Adrenal gland (tissue), 12 donors: Measurements from ENCODE around the gene STN1. TPM values are rescaled to one million over a fixed set of nuclear protein-coding genes. Genes with fewer than 3 reads are reported as not detected.

ENCODE experiments used
- DNase-seq, 7 donors: peaks; one replicate each; pipeline ENCODE4 v3.0.0-alpha.2; 2019 to 2020
- H3K27ac ChIP-seq, 5 donors: fragments of 200-600 bp; sonication (generic) in 4 of 5; 1 replicate in 3 of 5; 2 replicates in 2 of 5; pipeline versions ENCODE4 v1.5.1 to v1.8.0; 2016 to 2020; ENCODE audit warnings: mild to moderate bottlenecking in 1 of 5
- H3K27me3 ChIP-seq: fragments of 200-600 bp; 2 replicates; pipeline ENCODE4 v1.8.0; 2021
- H3K36me3 ChIP-seq, 2 donors: fragments of 200-600 bp; replicated peaks in 1 of 2; 1 replicate in 1 of 2; 2 replicates in 1 of 2; pipeline versions ENCODE4 v1.5.1 to v1.8.0; 2018 to 2022
- H3K4me1 ChIP-seq, 2 donors: fragments of 200-600 bp; replicated peaks in 1 of 2; 1 replicate in 1 of 2; 2 replicates in 1 of 2; pipeline versions ENCODE4 v1.5.1 to v1.8.0; 2018 to 2021
- H3K4me3 ChIP-seq, 4 donors: fragments of 200-600 bp; sonication (generic) in 3 of 4; one replicate each; pipeline ENCODE4 v1.5.1; 2016 to 2018
- H3K9me3 ChIP-seq, 3 donors: fragments of 200-600 bp; sonication (generic) in 1 of 3; replicated peaks in 1 of 3; 1 replicate in 2 of 3; 2 replicates in 1 of 3; pipeline versions ENCODE4 v1.5.1 to v1.8.0; 2016 to 2021
- POLR2A ChIP-seq, 2 donors: fragments of 450-650 bp; IDR thresholded peaks; one replicate each; pipeline ENCODE4 v1.6.1; 2017; ENCODE audit warnings: antibody characterized with exemption in 2 of 2, mild to moderate bottlenecking in 2 of 2, moderate library complexity in 1 of 2
- WGBS, 4 donors: extraction: QIAGEN DNeasy Blood & Tissue Kit in 2 of 4; methylation state at CpG; one replicate each; pipeline versions ENCODE4 v1.1.5 to v1.1.7; 2013 to 2017; 5-methylcytosine and 5-hydroxymethylcytosine counted together
- intact Hi-C, 2 donors: fragments of 100-400 bp; cut with DNase I; formaldehyde crosslinking; loops; one replicate each; pipeline versions ENCODE4 v1.14.1 to v1.15.0; 2022 to 2023
- polyA plus RNA-seq, 3 donors: library from polyadenylated mRNA; stranded (reverse); fragments of 200-250 nt in 2 of 3; fragments of 350-450 nt in 1 of 3; fragmentation: Illumina TruSeq in 1 of 3; extraction: RNeasy Lipid Tissue Mini Kit (QIAGEN cat#74804) in 1 of 3; gene quantifications; one replicate each; pipeline ENCODE4 v1.2.3, GENCODE V29; 2013 to 2014
- total RNA-seq, 9 donors: library from RNA; depleted of rRNA in 4 of 9; stranded (reverse); fragments of >200 nt in 4 of 9; fragments of 120-200 nt in 1 of 9; fragmentation: NEBNext Ultra II Directional in 1 of 9; extraction: Animal tissue kit (Norgen Biotek cat#: 25700) in 1 of 9; gene quantifications; one replicate each; pipeline versions ENCODE4 v1.1.0 to v1.2.4, GENCODE V29; 2013 to 2023
- TF ChIP-seq, protein P1 (sequence below), 6 experiments: fragments of 450-650 bp in 4 of 6; fragments of 200-600 bp in 2 of 6; sonication (generic) in 1 of 6; IDR thresholded peaks; 1 replicate in 5 of 6; 2 replicates in 1 of 6; pipeline versions ENCODE4 v1.5.1 to v1.8.0; 2016 to 2021; ENCODE audit warnings: antibody characterized with exemption in 6 of 6, mild to moderate bottlenecking in 2 of 6, moderate library complexity in 1 of 6
- donor health status: healthy with polysubstance abuse.
- donor health status: Bipolar disorder and iron deficiency.
- donor health status: DM: yes; HTN: yes; CAD: no.
- donor health status: DM: no; HTN: no; CAD: no.
- donor health status: DM: no; HTN: no; CAD: no.
- donor health status: DM: yes; HTN: yes; CAD: no.

The STN1 gene
- total and polyA plus RNA-seq, 12 donors = 14.8 to 73.6 (median 36.2) TPM

DNA sequence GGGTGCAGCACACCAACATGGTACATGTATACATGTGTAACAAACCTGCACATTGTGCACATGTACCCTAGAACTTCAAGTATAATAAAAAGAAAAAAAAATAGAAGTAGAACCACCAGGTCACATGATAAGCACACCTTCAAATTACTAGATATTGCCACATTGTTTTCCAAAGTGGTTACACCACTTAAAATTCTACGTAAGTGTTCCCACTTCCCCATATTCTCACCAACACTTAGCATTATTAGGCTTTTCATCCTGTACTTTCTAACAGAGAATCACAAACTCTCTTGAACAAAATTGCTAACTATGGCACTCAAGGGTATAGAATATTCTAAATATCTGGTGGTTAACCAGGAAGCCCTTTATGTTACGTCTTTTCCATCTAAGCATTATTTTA, 85.2 kb downstream of the STN1 start:
- H3K4me1 ChIP-seq = peaks cover 0 to 11% of the 10 kb centered on the region in 2 donors
- H3K27ac ChIP-seq = peak overlapping the region in 1 of 5 donors; percentile 24
- H3K4me3 ChIP-seq = no peak overlapping the region
- intact Hi-C loops = no loop called here
- 88 to 100% (median 95%) methylated on average over 2 of the region's 2 CpGs for WGBS, 4 donors
- H3K27me3 ChIP-seq = no peaks in the 10 kb centered on the region
- DNase-seq = no peak
- H3K36me3 ChIP-seq = no peaks in the 10 kb centered on the region
- H3K9me3 ChIP-seq = no peaks in the 10 kb centered on the region
- TF ChIP-seq, protein P1, sequence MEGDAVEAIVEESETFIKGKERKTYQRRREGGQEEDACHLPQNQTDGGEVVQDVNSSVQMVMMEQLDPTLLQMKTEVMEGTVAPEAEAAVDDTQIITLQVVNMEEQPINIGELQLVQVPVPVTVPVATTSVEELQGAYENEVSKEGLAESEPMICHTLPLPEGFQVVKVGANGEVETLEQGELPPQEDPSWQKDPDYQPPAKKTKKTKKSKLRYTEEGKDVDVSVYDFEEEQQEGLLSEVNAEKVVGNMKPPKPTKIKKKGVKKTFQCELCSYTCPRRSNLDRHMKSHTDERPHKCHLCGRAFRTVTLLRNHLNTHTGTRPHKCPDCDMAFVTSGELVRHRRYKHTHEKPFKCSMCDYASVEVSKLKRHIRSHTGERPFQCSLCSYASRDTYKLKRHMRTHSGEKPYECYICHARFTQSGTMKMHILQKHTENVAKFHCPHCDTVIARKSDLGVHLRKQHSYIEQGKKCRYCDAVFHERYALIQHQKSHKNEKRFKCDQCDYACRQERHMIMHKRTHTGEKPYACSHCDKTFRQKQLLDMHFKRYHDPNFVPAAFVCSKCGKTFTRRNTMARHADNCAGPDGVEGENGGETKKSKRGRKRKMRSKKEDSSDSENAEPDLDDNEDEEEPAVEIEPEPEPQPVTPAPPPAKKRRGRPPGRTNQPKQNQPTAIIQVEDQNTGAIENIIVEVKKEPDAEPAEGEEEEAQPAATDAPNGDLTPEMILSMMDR (IDR thresholded peaks at IDR 0.05) = no peak
- TF ChIP-seq POLR2A (IDR thresholded peaks at IDR 0.05) = no peak

Other genes starting within 250 kb of the STN1 start
- 10 to 100 TPM in 8 of 9 donors, 1 to 10 TPM in 1; 5.7 to 34.5 (median 19.8) TPM for gene SH3PXD2A, start 62.6 kb downstream of the STN1 start, total RNA-seq
- 10 to 100 TPM; 10.4 to 19.2 (median 10.5) TPM for gene SH3PXD2A, start 62.6 kb downstream of the STN1 start, polyA plus RNA-seq
- 10 to 100 TPM; 21.5 to 75.4 (median 34.6) TPM for gene SLK, start 49.0 kb upstream of the STN1 start, total RNA-seq
- 10 to 100 TPM in 2 of 3 donors, 1 to 10 TPM in 1; 6.7 to 32.2 (median 10.2) TPM for gene SLK, start 49.0 kb upstream of the STN1 start, polyA plus RNA-seq
- under 1 TPM in 5 of 9 donors, not detected in 4; 0.11 to 0.97 (median 0.23) TPM for gene COL17A1, start 167.7 kb upstream of the STN1 start, total RNA-seq
- 1 to 10 TPM in 2 of 3 donors, under 1 TPM in 1; 0.40 to 2.2 (median 1.5) TPM for gene COL17A1, start 167.7 kb upstream of the STN1 start, polyA plus RNA-seq
- gene SFR1, start 204.0 kb upstream of the STN1 start, total RNA-seq = 10 to 100 TPM in 1 of 9 donors, 1 to 10 TPM in 8; 3.1 to 12.2 (median 5.6) TPM
- 1 to 10 TPM; 5.8 to 9.6 (median 6.8) TPM for gene SFR1, start 204.0 kb upstream of the STN1 start, polyA plus RNA-seq